DMS79 (cell line): ENCODE data around the gene FBLN2.

ENCODE experiments used
- DNase-seq: peaks from one replicate; lab custom pipeline; 2025; lab: John Stamatoyannopoulos, UW

The FBLN2 gene

DNA sequence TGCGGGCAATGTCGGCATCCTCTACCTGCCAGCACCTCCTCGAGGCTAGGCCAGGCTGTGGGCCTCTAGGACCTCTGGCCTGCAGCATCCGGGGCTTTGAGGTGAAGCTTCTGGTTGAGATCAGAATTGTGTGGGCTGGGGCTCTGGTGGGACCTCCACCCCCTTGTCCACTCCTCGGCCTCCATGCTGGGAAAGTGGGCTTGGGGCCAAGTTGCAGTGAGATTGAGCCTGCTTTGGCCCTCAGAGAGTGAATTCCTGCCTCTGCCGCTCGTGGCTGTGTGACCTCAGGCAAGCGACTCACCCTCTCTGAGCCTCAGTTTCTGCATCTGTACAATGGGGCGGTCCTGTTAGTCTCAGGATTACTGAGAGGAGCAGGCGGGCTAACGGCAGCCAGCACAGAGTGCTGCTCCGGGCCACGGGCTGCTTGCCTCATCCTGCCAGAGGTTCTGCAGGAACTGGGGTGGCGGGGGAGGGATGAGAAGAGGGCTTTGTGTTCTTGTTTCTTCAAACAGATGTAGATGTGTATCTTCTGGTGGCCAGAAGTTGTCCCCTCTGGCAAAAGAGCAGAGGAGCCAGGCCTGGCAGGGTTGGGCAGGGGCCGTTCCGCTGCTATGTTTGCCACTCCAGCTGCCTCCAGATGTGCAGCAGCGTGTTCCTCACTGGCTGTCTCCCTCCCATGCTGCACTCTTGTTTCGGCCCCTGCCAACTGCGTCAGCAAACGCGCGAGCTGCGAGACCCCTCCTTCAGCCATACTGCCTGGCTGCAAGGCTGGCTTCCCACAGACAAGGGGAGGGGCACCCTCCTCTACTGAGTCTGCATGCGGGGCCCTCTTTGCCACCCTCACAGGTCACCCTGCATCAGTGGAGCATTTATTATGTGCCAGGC, 33.7 kb downstream of the FBLN2 start:
- no peak for DNase-seq

DNA sequence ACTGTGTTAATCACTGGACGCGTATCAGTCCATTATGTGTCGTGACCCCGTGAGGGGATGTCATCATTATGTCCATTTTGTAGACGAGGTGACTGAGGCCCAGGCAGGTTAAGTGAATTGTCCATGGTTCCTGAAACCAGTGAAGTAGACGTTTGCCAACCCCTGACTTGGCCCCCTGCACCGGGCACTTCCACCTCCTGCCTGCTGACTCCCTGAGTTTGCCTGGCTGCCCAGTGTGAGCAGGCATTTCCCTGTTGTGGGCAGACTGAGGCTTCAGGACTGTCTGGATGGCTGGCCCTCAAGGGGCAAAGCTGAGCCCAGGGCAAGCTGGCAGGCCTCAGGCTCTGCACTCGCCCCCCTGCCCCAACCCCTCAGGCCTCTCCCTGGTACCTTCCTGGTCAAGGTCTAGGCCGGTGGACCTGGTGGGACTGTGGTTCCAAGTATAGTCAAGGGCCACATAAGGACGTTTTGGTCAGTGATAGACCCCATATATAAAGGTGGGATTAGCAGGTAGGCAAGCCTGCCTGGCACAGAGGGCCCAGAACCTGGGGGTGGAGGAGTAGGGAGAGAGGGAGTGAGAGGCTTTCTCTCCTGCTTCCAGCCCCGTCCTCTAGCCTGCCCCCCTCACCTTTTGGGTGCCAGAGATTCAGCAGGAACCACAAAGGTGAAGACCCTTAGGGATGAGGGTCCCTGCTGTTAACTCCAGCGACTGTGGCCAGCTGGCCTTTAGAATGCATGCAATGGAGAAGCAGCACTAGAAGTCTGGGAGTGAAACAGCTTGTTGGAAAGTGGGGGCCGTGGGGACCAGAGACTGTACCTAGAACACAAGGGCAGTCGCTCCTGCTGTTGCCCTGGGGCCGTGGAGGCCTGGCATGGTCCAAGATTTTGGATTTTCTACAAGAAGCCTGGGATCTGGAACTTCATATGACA, 34.6 kb downstream of the FBLN2 start:
- no peak for DNase-seq

DNA sequence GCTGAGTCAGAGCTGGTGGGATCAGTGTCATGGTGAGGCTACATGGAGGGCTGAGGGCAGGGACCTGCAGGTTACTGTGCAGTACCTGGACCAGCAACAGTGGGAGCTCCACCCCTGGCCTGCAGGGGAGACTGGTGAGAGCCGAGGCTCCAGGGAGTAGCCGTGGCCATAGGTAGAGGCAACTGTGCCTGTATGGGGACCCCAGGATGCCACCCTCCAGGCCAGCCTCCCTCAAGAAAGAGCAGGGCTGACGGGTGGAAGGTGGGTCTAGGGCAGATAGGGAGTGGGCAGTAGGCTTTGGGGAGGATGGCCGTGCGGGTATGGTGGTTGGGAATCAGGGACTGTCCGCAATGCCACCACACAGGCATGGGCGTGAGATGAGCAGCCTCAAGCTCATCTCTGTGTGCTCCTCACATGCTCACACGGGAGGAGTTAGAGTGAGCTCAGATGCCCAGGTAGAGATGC, 35.5 kb downstream of the FBLN2 start:
- DNase-seq: no peak

DNA sequence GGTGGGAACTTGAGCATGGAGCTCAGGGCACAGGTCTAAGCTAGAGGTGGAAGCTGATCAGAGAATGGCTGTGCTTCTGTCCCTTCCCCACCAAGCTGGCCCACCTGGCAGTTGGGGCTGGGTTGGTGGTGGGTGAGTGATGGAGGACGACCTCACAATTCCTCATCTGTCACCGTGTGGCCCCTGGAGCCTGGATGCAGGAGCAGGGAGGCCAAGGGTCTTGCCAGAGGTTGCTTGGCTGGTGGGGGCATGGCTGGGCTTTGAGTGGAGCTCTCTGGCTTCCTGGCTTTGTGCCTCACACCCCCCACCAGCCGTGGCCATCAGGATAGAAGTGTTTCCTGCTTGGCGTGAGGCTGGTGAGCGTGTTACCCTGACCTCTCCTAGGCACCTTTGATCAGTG, 36.0 kb downstream of the FBLN2 start:
- no peak for DNase-seq

DNA sequence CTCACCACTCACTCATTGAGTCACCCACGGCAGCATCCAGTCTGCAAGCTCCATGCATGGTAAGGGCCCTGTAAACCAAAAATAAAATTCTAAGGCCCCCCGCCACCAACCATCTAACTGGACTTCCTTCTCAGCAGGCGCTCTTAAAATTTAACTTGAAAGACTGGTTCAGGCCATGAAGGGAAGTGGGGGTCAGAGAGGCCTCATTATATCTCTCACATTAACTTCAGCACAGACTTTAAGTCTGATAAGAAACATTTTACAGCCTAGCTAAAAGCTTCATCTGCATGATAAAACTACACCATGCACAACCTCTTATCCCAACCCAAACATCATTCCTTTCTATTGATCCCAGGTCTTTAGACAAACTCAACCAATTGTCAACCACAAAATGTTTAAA, 38.5 kb downstream of the FBLN2 start:
- DNase-seq: no peak

DNA sequence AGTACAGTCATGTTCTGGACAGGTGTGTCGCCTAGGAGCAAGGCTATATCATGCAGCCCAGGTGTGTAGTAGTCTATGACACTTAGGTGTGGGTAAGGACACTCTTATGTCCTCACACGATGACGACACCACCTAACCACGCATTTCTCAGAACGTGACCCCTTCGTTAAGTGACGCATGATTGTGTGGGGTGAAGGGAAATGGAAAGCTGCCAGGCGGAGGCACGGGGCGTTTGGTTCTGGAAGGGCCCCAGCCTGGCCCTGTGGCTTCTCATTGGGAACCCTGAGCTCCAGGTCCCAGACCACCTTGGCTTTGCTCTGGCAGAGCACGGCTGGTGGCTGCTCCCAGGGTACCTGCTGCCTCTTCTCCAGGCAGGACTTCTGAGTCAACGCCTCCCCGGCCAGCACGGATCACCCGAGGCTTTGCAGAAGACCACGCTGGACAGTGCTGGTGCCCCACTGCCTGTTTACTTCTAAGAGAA, 39.3 kb downstream of the FBLN2 start:
- no peak for DNase-seq

DNA sequence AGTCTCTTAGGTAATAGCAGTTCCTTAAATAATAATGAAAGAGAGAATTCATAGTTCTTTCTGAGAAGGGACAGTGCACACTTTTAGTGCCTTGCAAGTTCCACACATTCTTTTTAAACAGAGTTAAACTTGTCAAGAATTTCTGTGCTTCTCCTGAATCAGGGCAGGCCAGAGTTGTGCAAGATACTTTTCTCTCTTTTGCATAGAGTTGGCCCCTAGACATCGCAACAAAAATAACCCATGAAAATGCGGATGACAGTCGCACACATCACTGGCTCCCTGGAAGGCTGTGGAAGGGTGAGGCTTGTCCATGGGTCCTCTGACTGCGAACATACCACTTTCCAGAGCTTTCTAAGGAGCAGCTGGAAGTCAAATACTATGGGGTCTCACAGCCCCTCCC, 40.1 kb downstream of the FBLN2 start:
- no peak for DNase-seq

DNA sequence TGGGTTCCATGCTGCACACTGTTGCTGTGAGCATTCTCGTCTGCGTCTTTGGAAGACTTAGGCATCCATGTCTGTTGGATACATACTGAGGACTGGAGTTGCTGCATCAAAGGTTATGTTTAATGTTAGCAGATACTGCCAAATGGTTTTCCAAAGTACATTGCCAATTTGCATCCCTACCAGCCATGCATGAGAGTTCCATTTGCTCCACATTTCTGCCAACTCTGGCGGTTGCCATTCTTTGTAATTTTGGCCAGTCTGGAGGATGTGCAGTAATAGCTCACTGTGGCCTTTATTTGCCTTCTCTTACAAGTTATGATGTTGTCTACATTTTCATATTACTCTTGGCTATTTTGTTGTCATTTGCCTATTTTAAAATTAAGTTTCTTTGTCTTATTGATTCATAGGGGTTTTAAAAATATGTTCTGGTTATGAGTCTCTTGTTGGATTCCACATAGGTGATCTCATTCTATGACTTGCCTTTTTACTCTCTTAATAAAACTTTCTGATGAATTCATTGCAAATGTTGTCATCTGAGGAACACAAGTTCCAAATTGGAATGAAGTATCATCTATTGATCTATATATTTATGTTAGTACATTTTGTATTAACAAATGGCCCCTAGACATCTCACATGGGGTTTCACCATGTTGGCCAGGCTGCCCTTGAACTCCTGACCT, 42.1 kb downstream of the FBLN2 start:
- no peak for DNase-seq

DNA sequence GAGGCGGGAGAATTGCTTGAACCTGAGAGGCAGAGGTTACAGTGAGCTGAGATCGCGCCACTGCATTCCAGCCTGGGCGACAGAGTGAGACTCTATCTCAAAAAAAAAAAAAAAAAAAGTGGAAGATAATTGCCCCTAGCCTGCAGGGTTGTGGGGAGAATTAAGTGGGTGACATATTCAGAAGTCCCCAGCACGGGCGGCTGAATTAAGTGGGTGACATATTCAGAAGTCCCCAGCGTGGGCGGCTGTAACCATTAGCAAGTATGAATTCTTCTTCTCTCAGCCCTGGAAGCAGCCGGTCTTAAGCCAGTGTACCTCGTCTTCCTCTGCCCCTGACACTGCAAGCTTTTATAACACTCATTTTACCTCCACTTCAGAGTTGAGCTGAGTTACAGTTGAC, 44.7 kb downstream of the FBLN2 start:
- DNase-seq: no peak

DNA sequence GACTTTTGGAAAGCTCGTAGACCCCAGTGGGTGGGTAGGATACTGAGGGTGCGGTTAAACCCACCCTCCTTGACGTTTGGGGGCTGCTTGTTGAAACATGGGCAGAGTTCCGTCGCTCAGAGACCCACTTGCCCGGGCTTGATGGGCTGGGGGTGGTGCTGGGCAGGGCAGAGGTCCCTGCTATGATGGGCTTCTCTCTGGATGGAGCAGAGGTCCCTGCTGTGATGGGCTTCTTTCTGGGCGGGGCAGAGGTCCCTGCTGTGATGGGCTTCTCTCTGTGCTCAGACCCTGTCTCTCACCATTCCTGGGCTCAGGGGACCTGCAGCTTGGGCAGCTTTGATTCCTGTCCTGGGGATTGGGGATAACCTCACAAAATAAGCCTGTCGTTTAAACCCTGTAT, 45.2 kb downstream of the FBLN2 start:
- DNase-seq: no peak

DNA sequence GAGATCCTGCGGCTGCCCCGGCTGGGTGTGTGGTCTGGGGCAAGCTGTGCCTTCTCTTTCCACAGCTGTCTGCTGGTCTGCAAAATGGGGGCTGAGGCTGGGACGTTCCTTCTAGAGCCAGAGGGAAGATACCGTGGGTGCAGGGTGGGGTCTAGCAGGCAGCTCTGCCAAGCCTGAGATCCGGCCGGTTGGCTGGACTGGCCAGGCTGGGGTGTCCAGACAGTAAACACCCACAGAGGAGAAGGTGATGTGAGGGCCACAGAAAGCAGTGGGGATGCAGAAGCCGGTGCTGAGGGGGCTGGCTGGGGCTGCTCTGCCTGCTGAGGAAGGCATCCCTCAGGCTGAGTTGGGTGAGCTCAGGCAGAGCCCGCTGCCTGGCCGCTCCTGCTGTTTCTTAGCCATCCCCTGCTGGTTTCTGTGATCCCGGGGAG, 46.1 kb downstream of the FBLN2 start:
- no peak for DNase-seq

DNA sequence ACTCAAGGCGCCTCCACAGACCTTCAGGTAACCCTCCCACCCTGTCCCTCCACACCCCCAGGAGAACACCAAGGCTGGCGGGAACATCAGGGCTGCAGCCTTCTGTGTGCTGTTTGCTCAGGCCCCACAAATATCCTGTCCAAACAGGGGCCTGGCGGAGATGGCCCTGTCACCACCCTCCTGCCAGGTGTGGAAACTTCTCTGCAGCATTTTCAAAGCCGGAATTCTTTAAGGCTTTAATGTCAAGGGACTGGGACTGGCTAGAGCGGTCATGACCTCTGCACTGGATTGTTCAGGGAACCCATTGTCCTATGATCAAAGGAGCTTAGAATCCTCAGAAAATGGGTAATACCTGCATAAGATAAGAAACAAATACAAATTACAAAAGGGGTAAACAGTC, 46.6 kb downstream of the FBLN2 start:
- DNase-seq: no peak

DNA sequence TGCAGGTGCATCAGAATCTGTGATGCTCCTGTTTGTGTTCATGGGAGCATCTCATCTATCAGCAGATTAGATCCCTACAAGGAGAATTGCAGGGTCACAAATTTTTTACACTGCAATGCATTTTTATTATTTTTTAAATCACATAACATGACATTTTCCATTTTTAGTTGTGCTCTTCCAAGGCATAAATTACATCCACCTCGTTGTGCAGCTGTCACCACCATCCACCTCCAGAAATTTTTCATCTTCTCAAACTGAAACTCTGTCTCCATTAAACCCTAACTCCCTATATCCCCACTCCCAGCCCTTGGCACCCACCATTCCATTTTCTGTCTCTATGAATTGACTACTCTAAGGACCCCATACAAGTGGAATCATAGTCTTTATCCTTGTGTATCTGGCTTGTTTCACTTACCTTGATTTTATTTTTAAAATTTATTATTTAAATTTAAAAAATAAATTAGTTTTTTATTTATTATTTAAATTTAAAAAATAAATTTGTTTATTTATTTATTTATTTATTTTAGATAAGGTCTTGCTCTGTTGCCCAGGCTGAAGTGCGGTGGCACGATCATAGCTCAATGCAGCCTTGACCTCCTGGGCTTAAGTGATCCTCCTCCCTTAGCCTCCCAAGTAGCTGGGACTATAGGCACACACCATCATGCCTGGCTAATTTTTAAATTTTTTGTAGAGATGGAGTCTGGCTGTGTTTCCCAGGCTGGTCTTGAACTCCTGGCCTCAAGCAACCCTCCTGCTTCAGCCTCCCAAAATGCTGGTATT, 47.7 kb downstream of the FBLN2 start:
- DNase-seq: no peak

DNA sequence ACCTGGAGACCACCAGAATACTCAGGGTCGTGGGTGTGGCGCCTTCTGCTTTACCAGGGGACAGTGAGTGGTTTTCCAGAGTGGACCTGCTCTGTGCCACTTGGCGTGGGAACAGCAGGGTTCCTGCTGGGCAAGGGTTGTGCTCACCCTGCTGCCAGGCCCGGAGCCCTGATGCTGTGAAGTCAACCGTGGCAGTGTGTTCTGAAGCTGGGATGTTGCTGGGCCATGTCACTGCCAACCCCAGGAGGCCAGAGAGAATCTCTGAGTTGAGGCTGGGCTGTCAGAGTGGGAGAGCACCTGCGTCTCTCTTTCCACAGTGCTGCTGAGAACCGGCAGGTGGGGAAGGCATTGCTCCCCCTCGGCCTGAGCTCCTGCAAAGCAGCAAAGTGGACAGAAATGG, 48.7 kb downstream of the FBLN2 start:
- DNase-seq: no peak

DNA sequence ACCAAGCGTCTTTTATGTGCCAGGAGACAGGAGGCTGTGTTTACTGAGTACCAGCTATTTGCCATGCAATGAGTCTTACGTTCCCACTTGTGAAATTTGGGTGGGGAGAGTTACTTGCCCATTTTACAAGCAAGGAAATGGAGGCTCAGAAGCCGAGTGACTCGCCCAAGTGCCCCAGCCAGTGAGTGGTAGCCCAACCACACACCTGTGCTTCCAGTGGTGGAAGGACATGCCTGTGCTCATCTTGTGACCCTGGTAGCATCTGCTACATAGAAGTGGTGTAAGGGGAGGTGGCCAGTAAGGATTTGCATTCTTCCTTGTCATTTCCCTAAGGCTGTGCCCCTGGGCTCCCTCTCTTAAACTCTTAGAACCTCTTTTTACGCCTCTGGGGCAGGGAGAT, 49.3 kb downstream of the FBLN2 start:
- no peak for DNase-seq

DNA sequence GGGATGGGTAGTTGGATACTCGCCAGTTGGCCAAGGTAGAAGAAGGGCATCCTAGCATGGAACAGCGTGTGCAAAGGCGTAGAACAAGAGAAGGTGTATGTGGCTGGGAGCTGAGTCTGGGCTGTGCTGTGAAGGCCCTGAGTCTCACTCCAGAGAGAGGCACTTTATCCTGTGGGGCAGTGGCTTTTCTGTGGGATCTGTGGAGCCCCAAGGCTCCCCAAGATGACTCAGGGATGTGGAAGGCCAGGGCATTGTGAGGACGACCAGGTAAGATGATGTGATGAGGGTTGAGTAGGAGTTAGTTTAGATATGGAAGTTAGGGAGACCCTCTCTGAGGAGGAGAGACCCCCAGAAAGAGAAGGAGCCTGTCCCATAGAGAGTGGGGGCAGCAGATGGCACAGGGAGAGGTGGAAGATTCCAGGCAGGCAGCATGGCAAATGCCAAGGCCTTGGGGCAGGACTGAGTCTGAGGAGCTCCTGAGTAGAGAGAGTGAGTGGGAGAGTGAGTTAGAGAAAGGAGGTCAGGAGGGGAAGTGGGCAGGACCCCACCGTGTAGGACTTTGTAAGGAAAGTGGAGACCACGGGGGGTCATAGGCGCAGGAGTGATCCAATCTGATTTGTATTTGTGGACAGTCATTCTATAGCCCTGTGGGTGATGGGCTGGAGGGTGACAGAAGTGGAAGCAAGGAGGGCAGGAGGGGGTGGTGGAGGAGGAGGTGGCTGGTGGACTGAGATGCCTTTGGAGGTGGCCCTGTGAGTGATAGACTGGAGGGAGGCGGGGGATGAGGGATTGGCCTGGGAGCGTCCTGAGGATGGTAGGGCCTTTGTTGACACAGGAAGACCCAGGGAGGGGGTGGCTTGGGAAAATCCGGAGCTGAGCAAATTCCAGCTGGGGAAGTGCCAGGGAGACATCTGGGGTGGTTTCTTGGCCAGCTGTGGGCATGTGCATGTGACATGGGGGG, 50.3 kb downstream of the FBLN2 start:
- no peak for DNase-seq

DNA sequence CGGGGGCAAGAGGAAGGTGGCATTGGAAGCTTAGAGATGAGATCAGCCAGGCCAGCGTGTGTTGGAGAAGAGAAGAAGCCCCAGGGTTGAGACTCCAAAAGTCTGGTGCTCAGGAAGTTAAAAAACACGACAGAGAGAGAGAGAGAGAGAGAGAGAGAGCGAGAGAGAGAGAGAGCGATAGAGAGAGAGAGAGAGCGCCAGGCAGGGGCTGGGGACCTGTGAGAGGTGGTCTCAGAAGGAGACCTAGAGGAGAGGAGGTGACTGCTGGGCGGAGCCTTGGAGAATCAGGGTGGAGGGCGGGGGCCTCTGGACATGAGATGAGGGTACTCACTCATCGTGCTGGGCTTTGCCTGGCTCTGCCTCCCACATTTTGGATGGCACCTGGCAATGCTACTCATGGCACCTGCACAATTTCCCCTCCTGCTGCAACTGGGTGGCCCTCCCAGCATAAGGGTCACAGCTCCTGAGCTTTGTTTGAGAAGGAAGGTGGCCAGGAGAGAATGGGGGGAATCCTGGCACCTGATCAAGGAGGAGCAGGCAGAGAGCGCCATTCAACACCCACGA, 51.0 kb downstream of the FBLN2 start:
- DNase-seq: no peak

DNA sequence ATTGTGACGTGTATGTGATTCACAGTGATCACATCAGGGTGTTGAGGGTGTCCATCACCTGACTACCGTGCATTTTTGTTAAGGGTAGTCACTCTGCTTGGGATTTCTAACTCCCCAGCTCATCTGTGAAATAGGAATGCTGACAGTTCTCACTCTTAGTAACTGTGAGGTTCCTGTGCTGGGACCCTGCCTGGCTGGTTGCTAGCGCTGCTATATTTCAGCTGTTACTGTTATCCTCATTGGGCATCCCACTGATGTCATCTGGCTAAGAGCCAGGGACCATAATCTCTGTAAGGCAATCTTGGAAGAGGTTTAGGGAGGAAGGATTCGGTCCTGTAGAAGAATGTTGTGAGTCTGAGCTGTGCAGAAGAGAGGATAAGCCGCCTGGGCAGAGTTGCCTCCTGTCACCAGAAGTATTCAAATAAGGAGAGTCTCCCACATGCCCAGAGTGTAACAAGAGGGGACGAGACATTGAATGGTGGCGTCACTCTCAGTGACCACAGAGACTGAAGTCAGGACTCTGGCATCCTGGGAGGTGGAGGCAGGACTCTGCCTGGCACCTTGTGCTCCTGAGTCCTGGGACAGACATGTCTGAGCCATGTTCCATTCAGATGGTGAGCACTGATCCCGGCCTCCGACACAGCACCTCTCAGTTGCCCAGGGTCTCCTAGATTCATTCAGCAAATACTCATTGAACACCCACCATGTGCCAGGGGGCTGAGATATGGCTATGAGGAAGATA, 52.2 kb downstream of the FBLN2 start:
- DNase-seq: no peak

DNA sequence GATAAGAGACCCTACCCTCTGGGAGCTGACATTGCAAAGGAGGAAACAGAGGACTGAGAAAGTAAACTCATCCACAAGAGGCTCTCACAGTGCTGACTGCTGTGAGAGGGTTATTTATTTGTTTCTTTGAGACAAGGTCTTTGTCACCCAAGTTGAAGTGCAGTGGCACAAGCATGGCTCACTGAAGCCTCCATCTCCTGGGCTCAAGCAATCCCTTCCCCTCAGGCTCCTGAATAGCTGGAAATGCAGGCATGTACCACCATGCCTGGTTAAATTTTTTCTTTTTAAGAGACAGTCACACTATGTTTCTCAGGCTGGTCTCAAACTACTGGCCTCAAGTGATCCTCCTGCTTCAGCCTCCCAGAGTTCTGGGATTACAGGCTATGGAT, 52.8 kb downstream of the FBLN2 start:
- no peak for DNase-seq
